Measurements from ENCODE around the gene PPARD.
"Not testable (repeated sequence)": the region's sequence is repeated elsewhere in the genome, so short reads cannot be mapped to it uniquely, and the experiment has no call there.

Gene PPARD

DNA sequence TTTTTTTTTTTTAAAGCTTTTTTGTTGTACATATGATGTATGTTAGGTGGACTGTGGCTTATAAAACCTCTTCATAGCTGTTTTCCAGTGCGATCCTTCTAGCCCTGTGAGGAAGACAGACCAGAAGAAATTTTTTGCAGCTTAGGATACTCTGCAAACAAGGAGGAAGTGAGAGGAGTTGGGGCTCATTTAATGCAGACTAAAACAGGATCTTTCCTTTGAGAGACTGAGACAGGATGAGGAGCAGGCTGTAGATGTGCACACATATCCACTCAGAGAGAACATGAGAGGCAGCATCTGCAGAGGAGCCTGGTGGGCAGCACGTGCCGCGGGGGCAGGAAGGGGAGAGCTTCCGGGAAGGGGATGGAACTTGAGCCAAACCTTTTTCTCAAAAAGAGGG lies 45.7 kb downstream of the PPARD start:
- DNase-seq = no peak

DNA sequence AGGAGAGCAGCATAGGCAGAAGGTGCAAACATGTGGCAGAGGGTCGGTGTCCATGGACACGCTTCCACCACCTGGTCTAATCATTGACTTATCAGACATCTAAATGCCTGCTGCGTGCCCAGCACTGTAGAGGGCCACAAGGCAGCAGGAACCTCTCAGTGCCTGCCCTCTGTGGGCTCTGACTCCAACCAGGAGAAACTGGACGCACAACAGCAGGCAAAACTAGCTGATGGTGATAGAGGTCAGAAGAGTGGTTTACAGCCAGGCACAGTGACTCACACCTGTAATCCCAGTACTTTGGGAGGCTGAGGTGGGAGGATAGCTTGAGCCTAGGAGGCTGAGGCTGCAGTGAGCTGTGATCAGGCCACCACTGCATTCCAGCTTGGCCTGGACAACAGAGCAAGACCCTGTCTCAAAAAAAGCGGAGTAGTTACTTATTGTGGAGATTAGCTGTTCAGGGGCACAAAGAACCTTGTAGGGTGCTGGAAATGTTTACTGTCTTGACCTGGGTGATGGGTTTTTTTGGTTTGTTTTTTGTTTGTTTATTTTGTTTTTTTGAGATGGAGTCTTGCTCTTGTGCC lies 46.5 kb downstream of the PPARD start:
- no peak for DNase-seq

DNA sequence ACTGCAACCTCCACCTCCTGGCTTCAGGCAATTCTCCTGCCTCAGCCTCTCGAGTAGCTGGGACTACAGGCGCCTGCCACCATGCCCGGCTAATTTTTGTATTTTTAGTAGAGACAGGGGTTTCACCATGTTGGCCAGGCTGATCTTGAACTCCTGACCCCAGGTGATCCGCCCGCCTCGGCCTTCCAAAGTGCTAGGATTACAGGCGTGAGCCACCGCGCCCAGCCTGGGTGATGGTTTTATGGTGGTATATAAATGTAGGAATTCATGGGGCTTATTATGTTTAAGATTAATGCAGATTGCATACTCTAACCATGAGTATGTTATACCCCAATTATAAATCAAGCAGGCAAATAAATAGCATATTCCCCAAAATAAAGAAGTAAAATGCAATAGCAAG lies 47.0 kb downstream of the PPARD start:
- DNase-seq = not testable (repeated sequence)

- no peak for DNase-seq
Measured at GRCh38 chr6:35391240-35391968, 49.0 kb downstream of the PPARD start.

GRCh38 chr6:35392111-35392702 lies 49.8 kb downstream of the PPARD start:
- DNase-seq = no peak

GRCh38 chr6:35392773-35393672 lies 50.7 kb downstream of the PPARD start:
- no peak for DNase-seq

DNA sequence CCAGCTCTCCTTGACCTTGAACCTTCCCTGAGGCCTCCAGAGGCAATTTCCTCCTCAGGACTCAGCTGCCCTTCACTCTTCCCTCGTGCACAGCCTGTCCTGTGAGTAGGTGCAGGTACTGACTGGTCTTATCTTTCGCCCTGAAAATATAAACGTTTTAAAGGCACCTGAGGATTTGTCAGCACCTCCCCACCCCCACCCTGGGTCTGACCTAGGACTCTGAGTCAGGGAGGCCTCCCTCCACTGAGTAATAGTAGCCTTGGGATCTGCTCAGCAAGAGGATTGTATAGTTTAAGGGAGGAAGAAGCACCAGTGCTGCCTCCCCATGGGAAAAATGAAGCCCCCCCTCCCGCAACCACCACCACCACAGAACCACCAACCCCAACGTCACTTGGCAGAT lies 54.6 kb downstream of the PPARD start:
- DNase-seq = no peak

- no peak for DNase-seq
Measured at GRCh38 chr6:35397806-35398418, 55.6 kb downstream of the PPARD start.

- no peak for DNase-seq
Measured at GRCh38 chr6:35398526-35398925, 56.2 kb downstream of the PPARD start.

DNA sequence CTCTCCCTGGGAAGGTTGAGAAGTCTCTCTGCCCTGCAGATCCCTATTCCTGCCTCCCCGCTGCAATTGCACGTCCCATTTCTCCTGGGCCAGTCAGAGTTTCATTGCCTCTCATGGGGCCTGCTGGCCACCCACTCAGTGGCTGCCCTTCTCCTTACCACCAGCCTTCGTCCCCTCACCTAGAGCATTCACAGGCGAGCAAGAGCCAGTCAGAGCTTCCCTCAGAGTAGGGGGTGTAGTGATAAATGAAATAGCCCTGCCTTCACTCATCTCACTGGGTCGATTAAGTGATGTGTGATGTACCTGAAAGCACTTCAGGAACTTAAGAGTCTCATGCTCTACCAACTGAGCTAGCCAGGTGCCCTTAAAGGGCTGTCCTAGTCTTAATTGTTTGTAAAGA lies 57.8 kb downstream of the PPARD start:
- DNase-seq = no peak

DNA sequence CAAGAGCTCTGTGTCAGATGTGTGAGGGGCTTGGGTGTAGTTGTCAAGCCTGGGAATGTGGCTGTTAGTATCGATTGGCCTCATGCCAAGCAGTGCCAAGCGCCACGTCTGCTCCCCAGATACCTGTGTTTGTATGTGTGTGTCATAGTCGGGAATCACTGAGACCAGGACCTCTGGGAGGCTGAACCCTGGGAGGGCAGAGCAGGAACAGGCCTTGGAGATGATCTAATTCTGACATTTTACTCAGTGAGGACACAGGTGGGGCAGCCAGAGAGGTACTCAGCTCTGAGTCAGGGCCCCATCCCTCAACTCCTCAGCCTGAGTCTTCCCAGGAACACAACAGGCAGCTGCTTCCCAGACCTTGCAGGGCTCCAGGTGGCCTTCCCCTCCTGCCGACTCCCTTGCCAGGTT lies 58.5 kb downstream of the PPARD start:
- no peak for DNase-seq

- DNase-seq = no peak
Measured at GRCh38 chr6:35401514-35401913, 59.2 kb downstream of the PPARD start.

- no peak for DNase-seq
Measured at GRCh38 chr6:35402136-35402855, 59.9 kb downstream of the PPARD start.

DNA sequence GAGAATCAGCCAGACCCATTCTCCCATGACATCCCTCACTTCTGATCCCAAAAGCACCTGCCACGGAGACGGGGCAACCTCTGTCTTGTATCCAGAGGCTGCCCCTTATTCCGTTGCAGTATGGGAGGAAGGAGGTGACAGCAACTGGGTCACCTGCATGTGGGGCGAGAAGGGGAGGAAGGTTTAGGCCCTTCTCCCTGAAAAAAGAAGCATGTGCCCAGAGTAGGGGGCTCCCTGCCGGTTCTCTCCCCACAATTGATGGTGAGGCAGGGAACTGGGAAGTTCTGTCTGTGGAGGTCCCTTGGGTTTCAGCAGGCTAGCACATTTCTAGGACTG lies 60.5 kb downstream of the PPARD start:
- no peak for DNase-seq

- DNase-seq = no peak
Measured at GRCh38 chr6:35403544-35404442, 61.4 kb downstream of the PPARD start.

DNA sequence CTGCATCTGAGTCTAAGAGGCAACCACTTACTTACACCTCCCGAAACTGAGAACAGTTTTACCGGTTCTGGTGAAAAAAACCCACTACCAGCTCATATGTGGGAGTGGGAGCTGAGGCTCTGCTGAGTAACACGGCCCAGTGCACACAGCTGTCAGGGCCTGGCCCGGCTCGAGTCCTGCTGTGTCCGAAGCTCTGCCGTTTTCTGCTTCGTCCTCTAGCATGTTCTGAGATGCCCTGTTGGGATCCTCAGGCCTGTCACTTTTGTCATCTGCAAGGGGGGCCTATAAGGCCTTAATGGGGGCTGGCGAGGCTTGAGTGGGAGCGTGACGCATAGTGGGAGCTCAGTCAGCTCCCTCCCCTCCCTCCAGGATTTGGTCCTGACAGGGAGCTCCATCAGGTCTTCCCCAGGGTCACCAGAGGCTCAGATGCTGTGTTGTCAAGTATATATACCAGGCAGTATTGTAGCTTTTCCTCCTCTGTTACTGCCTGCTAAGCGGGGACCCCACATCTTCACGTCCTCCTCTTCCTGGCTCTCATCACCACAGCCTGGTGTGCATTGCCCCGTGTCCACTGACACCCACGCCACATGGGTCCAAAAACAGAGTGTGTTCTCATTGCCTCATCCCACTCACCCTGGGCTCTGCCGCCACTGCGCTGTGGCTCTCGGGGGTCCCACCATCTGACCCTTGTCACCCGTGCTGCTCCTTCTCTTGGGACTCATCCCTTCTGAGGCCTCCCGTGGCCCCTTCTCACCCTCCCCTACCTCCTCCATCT lies 64.5 kb downstream of the PPARD start:
- no peak for DNase-seq

- no peak for DNase-seq
Measured at GRCh38 chr6:35409245-35409644, 66.9 kb downstream of the PPARD start.

DNA sequence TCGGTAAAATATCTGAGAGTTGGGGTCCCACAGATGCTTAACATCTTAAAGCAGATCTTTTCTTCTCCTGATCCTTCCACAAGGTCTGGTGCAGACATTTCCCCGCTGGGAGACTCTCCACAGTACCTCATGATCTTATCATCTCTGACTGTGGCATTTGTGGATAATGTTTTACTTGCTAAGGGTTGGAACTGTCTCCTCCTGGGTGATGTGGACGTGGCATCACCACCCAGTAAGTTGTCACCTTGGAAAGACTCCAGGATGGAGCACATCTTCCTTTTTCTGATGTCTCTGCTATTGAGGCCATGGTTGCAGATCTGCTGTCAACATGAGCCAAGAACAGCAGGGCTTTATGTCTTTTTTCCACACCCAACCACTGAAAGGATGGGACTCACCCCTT lies 67.8 kb downstream of the PPARD start:
- no peak for DNase-seq

- DNase-seq = no peak
Measured at GRCh38 chr6:35411066-35411465, 68.7 kb downstream of the PPARD start.

- DNase-seq = no peak
Measured at GRCh38 chr6:35412102-35412501, 69.7 kb downstream of the PPARD start.

DNA sequence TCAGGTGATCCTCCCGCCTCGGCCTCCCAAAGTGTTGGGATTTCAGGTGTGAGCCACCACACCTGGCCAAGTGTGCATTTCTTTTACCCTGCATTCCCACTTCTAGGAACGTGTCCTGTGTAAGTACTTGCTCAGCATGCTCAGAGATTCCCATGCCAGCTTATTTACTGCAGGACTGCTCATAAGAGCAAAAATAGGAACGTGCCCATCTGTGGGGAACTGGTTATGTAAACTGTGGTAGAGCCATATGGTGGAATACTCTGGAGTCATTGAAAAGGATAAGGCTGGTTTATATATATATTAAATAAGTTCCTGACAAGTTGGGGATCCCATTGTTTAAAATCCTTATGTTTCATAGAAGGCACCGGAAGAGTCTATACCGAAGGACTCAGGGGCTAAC lies 71.6 kb downstream of the PPARD start:
- DNase-seq = no peak

Measured in activated CD8-positive, alpha-beta memory T cell treated with anti-CD3 and anti-CD28 coated beads for 24 hours (primary cell).